ENCODE data around the gene TTC28. TPM values are rescaled to one million over a fixed set of nuclear protein-coding genes. Genes with fewer than 3 reads are reported as not detected.

Gene TTC28
- total and polyA plus RNA-seq, 2 donors (not counting 1 experiment from before 2014, with no cell fraction given): 8.2 to 31.4 TPM

GRCh38 chr22:28348613-28349609 is 330.7 kb downstream of the TTC28 start:
- TF ChIP-seq CTCF (conservative IDR thresholded peaks at IDR 0.05 in 1 of 2, IDR thresholded peaks at IDR 0.05 in 1 of 2; ENCODE audit: low read depth in 1 of 2, low read length in 2 of 2): no peak
- Histone ChIP-seq H3K4me1 (ENCODE audit: control insufficient read depth, extremely low read depth, insufficient read depth, low read length) (peaks cover 7% of the 10 kb centered on the region), H4K20me1 (ENCODE audit: control insufficient read depth, extremely low read depth, insufficient read depth, low read length) (no peaks in the 10 kb centered on the region), H3K9ac (ENCODE audit: insufficient read depth, low read length) (no peak overlapping the region), H3K36me3 (ENCODE audit: control insufficient read depth, insufficient read depth, low read length) (no peaks in the 10 kb centered on the region), H3K27ac (ENCODE audit: insufficient read depth, low read length) (no peak overlapping the region), H2AFZ (ENCODE audit: low read length) (no peak overlapping the region), H3K4me3 (replicated peaks in 1 of 4; ENCODE audit: control extremely low read depth in 1 of 4, insufficient read depth in 1 of 4, low read depth in 3 of 4, low read length in 4 of 4) (no peak overlapping the region), H3K9me3 (ENCODE audit: control insufficient read depth, insufficient read depth, low read depth, low read length) (no peaks in the 10 kb centered on the region), H3K4me2 (ENCODE audit: extremely low read depth, insufficient read depth, low read length) (no peak overlapping the region), H3K79me2 (ENCODE audit: control insufficient read depth, insufficient read depth, low read length) (no peaks in the 10 kb centered on the region), H3K27me3 (ENCODE audit: control insufficient read depth, insufficient read depth, low read length) (no peaks in the 10 kb centered on the region)
- no peak for DNase-seq (ENCODE audit: low read depth in 2 of 2)

- Histone ChIP-seq H3K79me2 (ENCODE audit: control insufficient read depth, insufficient read depth, low read length) (no peaks in the 10 kb centered on the region), H3K27ac (ENCODE audit: insufficient read depth, low read length) (no peak overlapping the region)
- no peak for TF ChIP-seq EZH2 (IDR thresholded peaks at IDR 0.05; ENCODE audit: low read length, missing control alignments)
- no peak for TF ChIP-seq CTCF (conservative IDR thresholded peaks at IDR 0.05 in 1 of 2, IDR thresholded peaks at IDR 0.05 in 1 of 2; ENCODE audit: low read depth in 1 of 2, low read length in 2 of 2)
Measured at GRCh38 chr22:28346308-28346707, 333.3 kb downstream of the TTC28 start.

GRCh38 chr22:28344918-28345703 is 334.5 kb downstream of the TTC28 start:
- Histone ChIP-seq H3K9me3 (ENCODE audit: control insufficient read depth, insufficient read depth, low read depth, low read length) (no peaks in the 10 kb centered on the region), H3K27ac (ENCODE audit: insufficient read depth, low read length) (no peak overlapping the region), H4K20me1 (ENCODE audit: control insufficient read depth, extremely low read depth, insufficient read depth, low read length) (no peaks in the 10 kb centered on the region), H3K4me1 (ENCODE audit: control insufficient read depth, extremely low read depth, insufficient read depth, low read length) (peaks cover 7% of the 10 kb centered on the region), H3K4me2 (ENCODE audit: extremely low read depth, insufficient read depth, low read length) (peak overlapping the region; percentile 69), H3K9ac (ENCODE audit: insufficient read depth, low read length) (no peak overlapping the region), H3K36me3 (ENCODE audit: control insufficient read depth, insufficient read depth, low read length) (no peaks in the 10 kb centered on the region), H2AFZ (ENCODE audit: low read length) (no peak overlapping the region), H3K79me2 (ENCODE audit: control insufficient read depth, insufficient read depth, low read length) (no peaks in the 10 kb centered on the region), H3K4me3 (replicated peaks in 1 of 4; ENCODE audit: control extremely low read depth in 1 of 4, insufficient read depth in 1 of 4, low read depth in 3 of 4, low read length in 4 of 4) (peak overlapping the region in 2 of 4 experiments; percentile 1 to 2), H3K27me3 (ENCODE audit: control insufficient read depth, insufficient read depth, low read length) (no peaks in the 10 kb centered on the region)
- no peak for TF ChIP-seq EZH2 (IDR thresholded peaks at IDR 0.05; ENCODE audit: low read length, missing control alignments)
- no peak for TF ChIP-seq CTCF (conservative IDR thresholded peaks at IDR 0.05 in 1 of 2, IDR thresholded peaks at IDR 0.05 in 1 of 2; ENCODE audit: low read depth in 1 of 2, low read length in 2 of 2)
- DNase-seq (ENCODE audit: low read depth in 2 of 2): peak; percentile 12 to 28

More at GRCh38 chr22:28346308-28346707, 333.3 kb downstream of the TTC28 start:
- Histone ChIP-seq H3K4me2 (ENCODE audit: extremely low read depth, insufficient read depth, low read length) (no peak overlapping the region), H3K4me3 (replicated peaks in 1 of 4; ENCODE audit: control extremely low read depth in 1 of 4, insufficient read depth in 1 of 4, low read depth in 3 of 4, low read length in 4 of 4) (no peak overlapping the region), H3K36me3 (ENCODE audit: control insufficient read depth, insufficient read depth, low read length) (no peaks in the 10 kb centered on the region), H2AFZ (ENCODE audit: low read length) (no peak overlapping the region), H3K9ac (ENCODE audit: insufficient read depth, low read length) (no peak overlapping the region), H3K27me3 (ENCODE audit: control insufficient read depth, insufficient read depth, low read length) (no peaks in the 10 kb centered on the region), H3K9me3 (ENCODE audit: control insufficient read depth, insufficient read depth, low read depth, low read length) (no peaks in the 10 kb centered on the region), H3K4me1 (ENCODE audit: control insufficient read depth, extremely low read depth, insufficient read depth, low read length) (peaks cover 7% of the 10 kb centered on the region), H4K20me1 (ENCODE audit: control insufficient read depth, extremely low read depth, insufficient read depth, low read length) (no peaks in the 10 kb centered on the region)
- no peak for DNase-seq (ENCODE audit: low read depth in 2 of 2)
